ENCODE data around the gene LEUTX.

GRCh38 chr19:39736088-39736487 is 42.6 kb upstream of the LEUTX start:
- no peak for TF ChIP-seq POLR2AphosphoS5 (IDR thresholded peaks at IDR 0.05; ENCODE audit: low read depth, low read length)
- TF ChIP-seq TAF1 (IDR thresholded peaks at IDR 0.05; ENCODE audit: borderline replicate concordance, low read depth, low read length), result no peak

Data from GM12892 (cell line).